ENCODE data around the gene COL9A1. TPM values are rescaled to one million over a fixed set of nuclear protein-coding genes. Genes with fewer than 3 reads are reported as not detected.

Gene COL9A1
- total RNA-seq, 4 donors from 2014 or later: not detected

DNA sequence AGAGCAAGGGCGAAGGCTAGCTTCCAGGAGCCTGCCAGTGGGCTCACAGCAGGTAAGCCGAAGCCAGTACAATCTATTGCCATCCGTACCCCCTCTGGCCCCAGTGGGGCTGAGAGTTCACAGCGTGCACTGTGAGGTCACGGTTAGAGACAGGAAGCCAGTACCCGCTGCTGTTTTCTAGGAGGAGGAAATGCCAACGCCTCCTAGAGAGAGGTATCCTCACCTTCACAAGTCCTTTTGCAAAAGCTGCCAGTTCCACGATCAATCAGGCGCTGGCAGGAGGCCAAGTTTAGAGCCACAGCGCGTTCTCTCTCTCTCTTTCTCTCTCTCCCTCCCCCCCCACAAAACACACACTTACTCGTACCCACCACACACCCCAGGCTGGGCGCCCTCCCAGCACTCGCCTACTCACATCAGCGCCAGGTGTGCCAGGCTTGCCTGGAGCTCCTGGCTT lies 22.5 kb downstream of the COL9A1 start:
- no peaks in the 10 kb centered on the region for H3K36me3 ChIP-seq
- H3K4me1 ChIP-seq: peaks cover 0 to 14% (median 0%) of the 10 kb centered on the region in 4 donors
- H3K27me3 ChIP-seq: peaks cover 0 to 10% of the 10 kb centered on the region in 2 donors
- TF ChIP-seq POLR2A (IDR thresholded peaks at IDR 0.05): no peak
- TF ChIP-seq, protein P1, sequence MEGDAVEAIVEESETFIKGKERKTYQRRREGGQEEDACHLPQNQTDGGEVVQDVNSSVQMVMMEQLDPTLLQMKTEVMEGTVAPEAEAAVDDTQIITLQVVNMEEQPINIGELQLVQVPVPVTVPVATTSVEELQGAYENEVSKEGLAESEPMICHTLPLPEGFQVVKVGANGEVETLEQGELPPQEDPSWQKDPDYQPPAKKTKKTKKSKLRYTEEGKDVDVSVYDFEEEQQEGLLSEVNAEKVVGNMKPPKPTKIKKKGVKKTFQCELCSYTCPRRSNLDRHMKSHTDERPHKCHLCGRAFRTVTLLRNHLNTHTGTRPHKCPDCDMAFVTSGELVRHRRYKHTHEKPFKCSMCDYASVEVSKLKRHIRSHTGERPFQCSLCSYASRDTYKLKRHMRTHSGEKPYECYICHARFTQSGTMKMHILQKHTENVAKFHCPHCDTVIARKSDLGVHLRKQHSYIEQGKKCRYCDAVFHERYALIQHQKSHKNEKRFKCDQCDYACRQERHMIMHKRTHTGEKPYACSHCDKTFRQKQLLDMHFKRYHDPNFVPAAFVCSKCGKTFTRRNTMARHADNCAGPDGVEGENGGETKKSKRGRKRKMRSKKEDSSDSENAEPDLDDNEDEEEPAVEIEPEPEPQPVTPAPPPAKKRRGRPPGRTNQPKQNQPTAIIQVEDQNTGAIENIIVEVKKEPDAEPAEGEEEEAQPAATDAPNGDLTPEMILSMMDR (IDR thresholded peaks at IDR 0.05): no peak
- H3K4me3 ChIP-seq: no peak overlapping the region
- no peak for DNase-seq
- H3K27ac ChIP-seq: no peak overlapping the region
- peaks cover 0 to 3% (median 0%) of the 10 kb centered on the region in 4 donors for H3K9me3 ChIP-seq

DNA sequence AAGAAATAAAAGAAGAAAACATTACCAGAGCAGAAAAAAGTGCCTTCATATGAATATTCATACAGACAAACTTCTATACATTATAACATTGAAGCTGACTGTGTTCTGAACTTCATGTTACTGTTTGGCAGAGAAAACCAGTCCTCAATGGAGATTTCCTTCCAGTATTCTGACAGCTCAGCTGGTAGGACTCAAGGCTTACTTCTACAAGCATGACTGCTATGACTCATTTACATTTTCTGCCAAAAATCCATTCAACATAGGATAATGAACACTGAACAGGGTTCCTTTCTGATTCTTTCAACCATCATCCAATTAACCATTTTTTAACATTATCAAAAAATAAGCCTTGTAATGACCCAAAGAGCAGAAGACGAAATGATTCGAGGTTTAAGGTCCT lies 25.4 kb downstream of the COL9A1 start:
- no peak for DNase-seq
- Histone ChIP-seq H3K4me3 (no peak overlapping the region), H3K27ac (no peak overlapping the region), H3K9me3 (peaks cover 0 to 3% (median 0%) of the 10 kb centered on the region in 4 donors), H3K4me1 (peaks cover 0 to 8% (median 0%) of the 10 kb centered on the region in 4 donors), H3K27me3 (peaks cover 0 to 2% of the 10 kb centered on the region in 2 donors), H3K36me3 (no peaks in the 10 kb centered on the region)
- TF ChIP-seq POLR2A (IDR thresholded peaks at IDR 0.05): no peak
- TF ChIP-seq, protein P1 (IDR thresholded peaks at IDR 0.05): no peak

DNA sequence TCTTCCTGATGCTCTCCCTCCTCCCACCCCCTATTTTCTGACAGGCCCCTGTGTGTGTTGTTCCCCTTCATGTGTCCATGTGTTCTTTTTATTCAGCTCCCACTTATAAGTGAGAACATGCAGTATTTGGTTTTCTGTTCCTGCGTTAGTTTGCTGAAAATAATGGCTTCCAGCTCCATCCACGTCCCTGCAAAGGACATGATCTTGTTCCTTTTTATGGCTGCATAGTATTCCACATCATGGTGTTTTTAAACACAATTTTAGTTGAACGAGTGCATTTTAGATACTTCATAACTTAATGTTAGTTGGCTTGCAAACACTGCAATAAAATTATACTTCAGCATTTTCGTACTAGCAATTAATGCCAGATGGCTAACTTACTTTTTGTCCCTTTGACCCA lies 28.5 kb downstream of the COL9A1 start:
- Histone ChIP-seq H3K27ac (no peak overlapping the region), H3K9me3 (peaks cover 0 to 3% (median 0%) of the 10 kb centered on the region in 4 donors)

DNA sequence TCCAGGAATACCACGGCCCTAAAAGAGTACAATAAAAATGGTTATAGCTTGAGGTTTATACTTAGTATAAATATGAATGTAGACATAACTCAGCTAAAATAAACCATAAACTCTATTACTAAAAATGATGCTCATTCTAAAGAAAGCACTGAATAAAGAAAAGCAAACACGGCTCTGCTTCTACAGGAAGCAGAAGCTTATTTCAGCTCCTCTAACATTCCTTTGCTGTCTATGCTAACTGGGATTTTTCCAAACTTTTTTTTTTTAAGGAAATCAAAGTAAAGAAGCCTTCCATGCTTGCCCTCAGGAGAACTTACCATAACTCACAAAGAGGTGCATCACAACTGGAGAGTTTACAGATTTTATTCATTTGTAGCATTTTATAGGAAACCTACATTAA lies 30.8 kb downstream of the COL9A1 start:
- Histone ChIP-seq H3K27ac (no peak overlapping the region), H3K27me3 (no peaks in the 10 kb centered on the region), H3K36me3 (no peaks in the 10 kb centered on the region), H3K4me1 (no peaks in the 10 kb centered on the region), H3K9me3 (peaks cover 0 to 3% (median 0%) of the 10 kb centered on the region in 4 donors), H3K4me3 (no peak overlapping the region)
- no peak for TF ChIP-seq POLR2A (IDR thresholded peaks at IDR 0.05)
- TF ChIP-seq, protein P1 (IDR thresholded peaks at IDR 0.05): no peak
- no peak for DNase-seq

More for the DNA sequence above, 28.5 kb downstream of the COL9A1 start:
- TF ChIP-seq, protein P1 (IDR thresholded peaks at IDR 0.05): no peak
- TF ChIP-seq POLR2A (IDR thresholded peaks at IDR 0.05): no peak
- H3K4me3 ChIP-seq: no peak overlapping the region
- no peaks in the 10 kb centered on the region for H3K27me3 ChIP-seq
- DNase-seq: no peak
- no peaks in the 10 kb centered on the region for H3K36me3 ChIP-seq
- no peaks in the 10 kb centered on the region for H3K4me1 ChIP-seq

DNA sequence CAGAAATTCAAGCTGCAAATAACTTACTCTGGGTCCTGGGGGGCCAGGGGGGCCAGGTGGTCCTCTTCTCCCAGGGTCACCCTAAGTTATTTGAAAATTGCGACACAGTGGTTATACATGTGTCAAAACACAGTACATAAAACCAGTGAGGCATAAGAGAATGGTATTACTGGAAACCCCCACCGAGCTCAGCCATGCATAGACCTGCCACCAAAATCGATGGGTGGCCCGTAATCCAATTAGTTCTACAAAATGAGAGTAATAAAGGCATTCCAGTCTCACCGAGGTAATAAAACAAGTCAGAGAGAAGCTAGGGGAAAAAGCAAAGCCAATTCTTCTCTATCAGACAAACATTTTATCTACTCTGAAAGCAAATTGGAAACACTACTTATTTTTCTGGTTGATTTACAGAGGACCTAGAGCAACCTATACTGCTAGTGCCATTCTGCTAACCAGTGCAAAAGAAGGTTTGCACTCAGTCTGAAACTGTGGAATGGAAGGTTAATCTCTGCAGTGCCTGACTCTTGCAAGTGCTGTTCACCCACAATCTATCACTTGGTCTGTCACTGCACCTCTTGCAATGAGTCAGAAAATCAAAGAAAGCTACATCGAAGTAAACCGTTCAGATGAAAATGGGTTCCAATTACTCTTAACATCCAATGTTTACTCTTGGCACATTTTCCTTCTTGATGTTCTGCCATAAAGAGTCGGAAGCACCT lies 32.4 kb downstream of the COL9A1 start:
- Histone ChIP-seq H3K27ac (no peak overlapping the region), H3K9me3 (no peaks in the 10 kb centered on the region), H3K4me1 (no peaks in the 10 kb centered on the region), H3K36me3 (no peaks in the 10 kb centered on the region), H3K4me3 (no peak overlapping the region), H3K27me3 (no peaks in the 10 kb centered on the region)
- no peak for TF ChIP-seq POLR2A (IDR thresholded peaks at IDR 0.05)
- TF ChIP-seq, protein P1 (IDR thresholded peaks at IDR 0.05): no peak
- DNase-seq: no peak
